GM12875 (cell line): Measurements from ENCODE around the gene TNKS1BP1.
"Not testable (repeated sequence)": the region's sequence is repeated elsewhere in the genome, so short reads cannot be mapped to it uniquely, and the experiment has no call there.

ENCODE experiments used
- H3K4me3 ChIP-seq: one replicate; pipeline ENCODE4 v1.5.1; 2011; ENCODE audit warnings: low read depth, low read length, control low read depth
- TF ChIP-seq, protein P1 (sequence below): IDR thresholded peaks from 2 replicates; pipeline ENCODE4 v1.5.1; 2011; ENCODE audit warnings: low read depth, mild to moderate bottlenecking, control low read depth, inconsistent platforms, low read length, moderate library complexity, borderline replicate concordance; ENCODE audit not compliant: insufficient read depth

The TNKS1BP1 gene

DNA sequence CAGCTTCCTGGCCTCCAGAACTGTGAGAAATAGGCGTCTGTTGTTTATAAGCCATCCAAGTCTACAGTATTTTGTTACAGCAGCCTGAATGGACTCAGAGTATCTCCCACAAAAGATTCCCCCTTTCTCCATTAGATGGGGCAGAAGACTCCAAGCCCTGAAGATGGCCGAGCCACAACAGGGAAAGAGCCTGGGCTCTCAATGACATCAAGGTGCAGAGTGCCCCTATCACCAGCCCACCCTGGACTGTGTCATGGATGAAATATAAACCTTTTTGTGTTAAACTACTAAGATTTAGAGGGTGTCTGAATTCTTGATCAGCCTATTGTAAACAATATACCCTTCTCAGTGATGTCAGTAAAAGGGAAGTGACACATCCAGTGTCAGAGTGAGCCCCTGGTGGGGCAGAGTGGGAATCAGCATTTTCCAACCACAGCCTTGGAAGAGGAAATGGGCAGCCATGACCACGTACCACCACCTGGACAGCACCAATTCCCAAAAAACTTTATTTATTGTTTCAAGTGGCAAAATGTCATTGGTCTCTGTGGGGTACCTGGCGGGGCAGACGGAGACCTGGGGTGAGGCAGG lies 25.5 kb downstream of the TNKS1BP1 start:
- TF ChIP-seq, protein P1, sequence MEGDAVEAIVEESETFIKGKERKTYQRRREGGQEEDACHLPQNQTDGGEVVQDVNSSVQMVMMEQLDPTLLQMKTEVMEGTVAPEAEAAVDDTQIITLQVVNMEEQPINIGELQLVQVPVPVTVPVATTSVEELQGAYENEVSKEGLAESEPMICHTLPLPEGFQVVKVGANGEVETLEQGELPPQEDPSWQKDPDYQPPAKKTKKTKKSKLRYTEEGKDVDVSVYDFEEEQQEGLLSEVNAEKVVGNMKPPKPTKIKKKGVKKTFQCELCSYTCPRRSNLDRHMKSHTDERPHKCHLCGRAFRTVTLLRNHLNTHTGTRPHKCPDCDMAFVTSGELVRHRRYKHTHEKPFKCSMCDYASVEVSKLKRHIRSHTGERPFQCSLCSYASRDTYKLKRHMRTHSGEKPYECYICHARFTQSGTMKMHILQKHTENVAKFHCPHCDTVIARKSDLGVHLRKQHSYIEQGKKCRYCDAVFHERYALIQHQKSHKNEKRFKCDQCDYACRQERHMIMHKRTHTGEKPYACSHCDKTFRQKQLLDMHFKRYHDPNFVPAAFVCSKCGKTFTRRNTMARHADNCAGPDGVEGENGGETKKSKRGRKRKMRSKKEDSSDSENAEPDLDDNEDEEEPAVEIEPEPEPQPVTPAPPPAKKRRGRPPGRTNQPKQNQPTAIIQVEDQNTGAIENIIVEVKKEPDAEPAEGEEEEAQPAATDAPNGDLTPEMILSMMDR = no peak
- H3K4me3 ChIP-seq = no peak overlapping the region

DNA sequence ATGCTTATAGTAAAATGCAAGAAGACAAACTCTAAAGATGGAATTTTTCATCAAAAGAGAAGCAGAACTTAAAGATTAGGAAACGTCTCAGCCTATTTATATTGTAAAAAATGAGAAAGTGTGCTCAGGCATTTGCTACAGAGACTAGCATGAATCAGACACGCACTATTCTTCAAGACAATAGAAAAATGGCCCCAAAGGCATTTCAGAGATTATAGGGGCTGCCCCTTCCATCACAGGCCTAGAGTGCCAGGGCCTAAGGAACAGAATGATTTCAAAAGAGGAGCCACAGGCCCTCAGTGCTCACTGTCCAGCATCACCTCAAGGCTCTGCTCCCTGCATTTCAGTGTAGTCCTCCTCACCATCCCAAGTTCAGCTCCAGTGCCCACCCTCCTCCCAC lies 27.5 kb downstream of the TNKS1BP1 start:
- TF ChIP-seq, protein P1 = no peak
- H3K4me3 ChIP-seq = no peak overlapping the region

DNA sequence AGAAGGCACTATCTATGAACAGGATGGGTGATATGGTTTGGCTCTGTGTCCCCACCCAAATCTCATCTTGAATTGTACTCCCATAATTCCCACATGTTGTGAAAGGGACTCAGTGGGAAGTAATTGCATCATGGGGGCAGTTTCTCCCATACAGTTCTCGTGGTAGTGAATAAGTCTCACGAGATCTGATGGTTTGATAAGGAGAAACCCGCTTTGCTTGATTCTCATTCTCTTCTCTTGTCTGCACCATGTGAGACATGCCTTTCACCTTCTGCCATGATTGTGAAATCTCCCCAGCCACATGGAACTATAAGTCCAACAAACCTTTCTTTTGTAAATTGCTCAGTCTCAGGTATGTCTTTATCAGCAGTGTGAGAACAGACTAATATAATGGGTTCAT lies 28.5 kb downstream of the TNKS1BP1 start:
- H3K4me3 ChIP-seq = not testable (repeated sequence)

DNA sequence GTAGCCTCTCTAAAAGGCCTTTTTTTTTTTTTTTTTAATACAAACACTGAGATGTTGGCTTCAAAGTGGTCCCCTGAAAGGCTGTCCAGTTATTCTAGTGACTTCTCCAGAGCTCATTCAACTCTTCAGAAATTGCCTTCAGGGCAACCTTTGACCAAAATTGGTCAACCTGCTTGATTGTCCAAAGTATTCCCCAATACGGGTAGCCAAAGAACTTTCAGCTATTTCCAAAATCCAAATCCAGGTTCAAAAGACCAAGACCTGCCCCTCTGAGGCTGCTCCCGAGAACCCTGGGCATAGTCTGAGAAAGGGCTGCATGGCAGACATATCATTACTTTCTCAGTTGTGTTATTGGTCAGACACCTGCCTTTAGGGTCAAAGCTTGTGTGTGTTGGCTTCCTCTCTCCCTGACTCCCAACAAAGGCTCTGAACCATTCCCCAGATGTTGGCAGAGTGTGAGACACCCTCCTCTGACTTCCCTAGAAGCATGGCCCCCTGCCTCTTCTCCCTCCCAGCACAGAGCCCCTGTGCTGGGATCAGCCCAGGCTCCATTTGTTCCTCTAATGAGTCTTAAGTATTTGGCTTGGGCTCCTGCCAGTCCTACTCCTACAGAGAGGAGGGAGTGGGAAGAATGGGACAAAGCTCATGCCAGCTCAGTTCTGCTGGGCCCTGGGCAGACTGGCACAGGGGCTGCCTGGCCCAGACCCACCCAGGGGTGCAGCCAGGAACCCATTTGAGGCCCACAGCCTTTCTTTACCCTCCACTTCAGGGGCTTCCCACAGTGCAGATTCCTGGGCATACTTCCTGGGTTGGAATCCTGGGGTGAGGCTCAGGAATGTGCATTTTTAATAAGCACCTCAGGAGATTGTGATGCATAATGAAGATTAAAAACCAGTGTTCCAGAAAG lies 30.3 kb downstream of the TNKS1BP1 start:
- TF ChIP-seq, protein P1 = no peak
- H3K4me3 ChIP-seq = no peak overlapping the region

DNA sequence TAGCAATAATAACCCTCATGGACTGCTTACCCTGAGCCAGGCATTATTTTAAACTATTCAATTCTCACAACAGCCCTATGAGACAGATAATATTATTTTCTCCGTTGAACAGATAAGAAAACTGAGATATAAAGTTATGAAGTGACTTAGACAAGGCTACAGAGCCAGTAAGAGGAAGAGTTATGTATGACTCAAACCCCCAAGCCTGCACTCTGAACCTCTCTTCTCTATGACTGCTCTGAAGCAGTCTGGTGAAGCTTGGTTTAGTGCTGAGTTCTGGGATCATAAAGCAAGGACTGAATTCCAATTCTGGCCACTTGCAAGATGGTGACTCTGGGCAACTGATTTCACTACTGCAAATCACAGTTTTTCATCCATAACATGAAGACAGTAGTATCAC lies 34.5 kb downstream of the TNKS1BP1 start:
- no peak overlapping the region for H3K4me3 ChIP-seq
- TF ChIP-seq, protein P1 = no peak

- no peak overlapping the region for H3K4me3 ChIP-seq
- TF ChIP-seq, protein P1 = no peak
Measured at GRCh38 chr11:57288771-57289579, 35.8 kb downstream of the TNKS1BP1 start.

GRCh38 chr11:57287884-57288283 lies 36.9 kb downstream of the TNKS1BP1 start:
- TF ChIP-seq, protein P1 = no peak
- H3K4me3 ChIP-seq = no peak overlapping the region
